Anterior cingulate cortex (tissue), 58 donors: ENCODE data around the gene SDF2L1.
"Not testable (repeated sequence)": the region's sequence is repeated elsewhere in the genome, so short reads cannot be mapped to it uniquely, and the experiment has no call there.

ENCODE experiments used
- DNase-seq, 58 donors: peaks; one replicate each; lab custom pipeline; 2025; lab: John Stamatoyannopoulos, UW

SDF2L1 gene

DNA sequence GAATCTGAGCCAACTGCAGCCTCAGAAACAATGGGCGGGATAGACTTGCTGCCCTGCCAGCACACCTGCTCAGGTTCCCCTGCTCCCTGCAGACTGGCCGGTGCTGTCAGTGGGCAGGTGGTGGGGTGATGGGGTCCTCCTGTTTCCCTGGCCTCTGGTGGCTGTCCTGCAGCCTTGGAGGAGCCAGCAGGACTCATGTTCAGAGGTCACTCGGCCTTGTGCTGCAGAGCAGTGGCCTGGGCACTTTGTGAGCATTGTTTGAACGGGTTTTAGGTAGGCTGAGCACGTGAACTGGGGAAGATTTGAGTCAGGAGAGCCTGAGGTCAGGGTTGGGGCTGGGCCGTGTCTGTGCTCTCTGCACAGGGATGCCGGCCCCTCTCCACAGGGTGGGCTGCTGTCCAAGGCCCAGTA is 41.3 kb downstream of the SDF2L1 start:
- DNase-seq: no peak

- DNase-seq: no peak
These were observed 42.5 kb downstream of the SDF2L1 start for GRCh38 chr22:21684492-21685163.

DNA sequence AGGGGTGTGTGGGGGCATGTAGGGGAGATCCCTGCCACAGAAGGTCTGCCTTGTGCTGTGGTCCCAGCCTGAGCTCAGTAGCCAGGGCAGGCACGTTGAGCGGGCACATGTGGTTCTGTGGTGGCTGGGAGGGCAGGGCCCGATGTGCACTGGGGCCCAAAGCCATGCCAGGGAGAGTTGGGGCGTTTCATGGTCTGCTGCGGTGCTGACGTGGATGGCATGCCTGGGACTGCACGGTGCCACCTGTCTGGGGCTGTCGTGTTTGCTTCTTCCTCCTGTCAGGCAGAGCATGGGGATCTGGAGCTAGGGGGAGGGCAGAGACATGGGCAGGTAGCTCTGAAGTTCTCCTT is 43.0 kb downstream of the SDF2L1 start:
- DNase-seq: no peak

DNA sequence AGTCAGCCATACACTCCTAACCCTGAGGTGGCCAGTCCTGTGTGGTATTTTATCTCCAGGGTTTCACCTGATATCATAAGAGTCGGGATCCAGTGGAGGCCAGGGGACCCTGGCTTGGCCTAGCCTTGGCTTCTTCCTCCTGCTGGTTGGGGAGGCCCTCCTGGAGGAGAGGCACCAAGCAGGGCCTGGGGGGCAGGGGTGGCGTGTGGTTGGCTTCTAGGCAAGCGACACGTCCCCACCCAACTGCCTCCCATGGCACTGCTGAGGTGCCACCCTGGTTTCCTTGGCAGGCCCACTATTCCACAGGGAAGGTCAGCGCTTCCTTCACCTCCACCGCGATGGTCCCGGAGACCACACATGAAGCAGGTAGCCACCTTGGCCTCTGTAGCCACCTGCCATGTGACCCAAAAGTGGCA is 44.1 kb downstream of the SDF2L1 start:
- DNase-seq: no peak

GRCh38 chr22:21686634-21687393 is 44.7 kb downstream of the SDF2L1 start:
- DNase-seq: no peak

DNA sequence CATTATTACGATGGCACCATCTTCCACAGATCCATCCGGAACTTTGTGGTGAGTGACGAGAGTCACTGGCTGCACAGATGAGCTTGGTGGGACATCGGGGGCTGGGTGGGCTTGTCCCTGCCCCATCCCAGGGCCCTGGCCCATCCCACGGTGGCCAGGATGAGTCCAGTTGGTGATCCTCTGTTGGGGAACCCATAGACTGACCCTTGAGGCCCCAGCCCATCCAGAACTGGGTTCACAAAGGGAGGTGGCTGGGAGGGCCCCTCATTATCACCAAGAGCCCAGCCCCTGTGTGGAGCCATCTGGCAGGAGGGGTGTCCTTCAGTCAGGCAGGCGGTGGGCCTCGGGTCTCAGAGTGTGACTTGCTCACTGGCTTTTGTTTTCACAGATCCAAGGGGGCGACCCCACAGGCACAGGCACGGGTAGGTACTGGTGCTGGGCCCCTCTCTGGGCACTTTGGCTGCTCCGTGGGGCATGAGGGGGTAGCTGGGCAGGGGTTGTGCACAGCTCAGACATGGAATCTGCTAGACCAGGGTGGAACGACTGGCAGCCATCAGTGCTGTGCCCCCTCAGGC is 45.7 kb downstream of the SDF2L1 start:
- no peak for DNase-seq

DNA sequence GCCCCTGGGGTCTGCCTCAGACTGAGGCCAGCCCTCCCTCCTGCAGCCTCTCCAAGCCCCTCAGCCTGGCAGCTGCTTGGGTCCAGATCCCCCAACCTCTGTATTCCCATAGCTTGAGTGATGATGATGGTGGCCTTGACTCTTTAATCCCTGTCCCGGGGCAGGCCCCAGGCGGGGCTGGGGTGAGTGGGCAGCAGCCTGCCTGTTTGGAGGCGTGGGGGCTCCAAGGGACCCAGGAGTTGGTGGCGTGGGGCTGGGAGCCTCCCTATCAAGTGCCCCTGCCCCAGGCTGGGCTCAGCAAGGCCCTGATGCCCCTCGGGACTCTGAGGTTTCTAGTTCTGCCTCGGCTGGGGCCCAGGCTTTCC is 46.2 kb downstream of the SDF2L1 start:
- no peak for DNase-seq

DNA sequence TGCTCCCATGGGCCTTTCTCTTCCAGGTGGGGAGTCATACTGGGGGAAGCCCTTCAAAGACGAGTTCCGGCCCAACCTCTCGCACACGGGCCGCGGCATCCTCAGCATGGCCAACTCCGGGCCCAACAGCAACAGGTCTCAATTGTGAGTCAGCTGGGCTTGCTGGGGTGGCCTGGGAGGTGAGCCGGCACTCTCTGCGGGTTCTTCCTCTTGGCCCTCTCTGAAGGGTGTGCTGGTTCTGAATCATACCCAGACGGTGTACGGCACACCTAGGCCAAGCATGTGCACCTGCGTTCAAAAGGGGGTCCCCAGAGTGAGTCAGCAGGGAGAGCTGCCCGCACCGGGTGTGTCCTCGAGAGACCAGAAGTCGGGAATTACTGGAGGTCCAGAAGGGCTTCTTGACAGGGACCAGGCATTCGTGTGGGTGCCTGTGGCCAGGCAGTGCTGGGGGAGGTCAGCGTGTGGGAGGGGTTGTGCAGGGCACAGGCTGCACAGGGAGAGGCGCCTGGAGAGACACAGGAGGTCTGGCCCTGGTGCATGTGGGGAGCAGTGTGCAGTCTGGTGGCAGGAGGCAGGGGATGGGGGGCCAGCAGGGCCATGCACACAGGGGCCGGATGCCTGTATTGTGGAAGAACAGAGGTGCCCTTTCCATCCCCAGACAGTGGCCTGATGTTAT is 46.7 kb downstream of the SDF2L1 start:
- DNase-seq: no peak

DNA sequence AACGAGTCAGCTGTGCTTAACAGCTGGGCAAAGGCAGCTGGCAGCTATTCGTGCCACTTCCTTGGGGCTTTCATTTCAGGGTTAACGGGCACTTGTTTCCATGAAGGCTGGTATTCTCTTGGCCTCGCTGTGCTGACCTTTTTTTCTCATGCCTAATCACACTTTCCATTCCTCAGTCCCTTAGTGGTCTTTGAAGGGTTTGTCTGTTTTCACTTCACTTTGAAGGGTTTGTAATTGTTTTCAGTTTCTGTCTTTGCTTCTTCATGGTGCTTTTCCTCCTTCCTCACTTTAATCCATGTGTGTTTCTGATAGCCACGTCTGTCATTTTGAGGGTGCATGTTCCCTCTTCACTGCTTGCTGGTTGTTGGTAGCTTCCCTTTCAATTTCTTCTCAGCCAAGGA is 48.3 kb downstream of the SDF2L1 start:
- DNase-seq: no peak

GRCh38 chr22:21691816-21692215 is 49.7 kb downstream of the SDF2L1 start:
- no peak for DNase-seq

GRCh38 chr22:21692856-21693255 is 50.8 kb downstream of the SDF2L1 start:
- not testable (repeated sequence) for DNase-seq

DNA sequence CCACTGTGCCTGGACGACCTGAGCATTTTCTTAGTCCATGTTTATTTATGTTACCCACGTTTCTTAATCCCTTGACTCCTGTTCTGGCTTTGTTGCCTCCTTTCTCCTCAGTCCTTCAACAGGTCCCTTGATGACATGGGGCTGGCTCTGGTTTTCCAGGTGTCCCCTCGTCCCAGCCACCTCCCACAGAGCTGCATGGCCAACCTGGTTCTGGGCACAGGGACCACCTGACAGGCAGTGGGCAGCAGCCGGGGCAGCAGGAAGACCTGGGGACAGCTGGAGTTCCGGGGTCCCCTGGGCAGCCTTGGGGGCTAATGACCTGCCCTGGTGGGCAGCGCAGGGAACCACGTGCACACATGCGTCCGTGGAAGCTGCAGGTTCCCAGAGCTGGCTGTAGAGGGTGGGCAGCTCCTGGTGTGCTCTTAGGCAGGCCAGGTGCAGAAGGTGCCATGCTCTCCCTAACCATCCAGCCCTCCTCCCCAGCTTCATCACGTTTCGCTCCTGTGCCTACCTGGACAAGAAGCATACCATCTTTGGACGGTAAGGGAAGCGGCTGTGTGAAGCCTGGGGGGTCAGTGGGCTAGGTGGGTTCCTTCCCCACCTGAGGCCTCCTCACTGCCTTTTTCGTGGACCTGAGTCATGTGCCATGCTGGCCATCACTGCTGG is 51.4 kb downstream of the SDF2L1 start:
- no peak for DNase-seq
